SH-SY5Y (cell line): ENCODE data around the gene YAP1.

Source experiments
- GATA2 ChIP-seq: IDR thresholded peaks from 2 replicates; pipeline ENCODE4 v1.6.1; 2011; ENCODE audit warnings: mild to moderate bottlenecking, low read depth, low read length
- GATA3 ChIP-seq: IDR thresholded peaks from 2 replicates; pipeline ENCODE4 v1.6.1; 2011; ENCODE audit warnings: low read depth, mild to moderate bottlenecking, low read length, moderate library complexity

DNA sequence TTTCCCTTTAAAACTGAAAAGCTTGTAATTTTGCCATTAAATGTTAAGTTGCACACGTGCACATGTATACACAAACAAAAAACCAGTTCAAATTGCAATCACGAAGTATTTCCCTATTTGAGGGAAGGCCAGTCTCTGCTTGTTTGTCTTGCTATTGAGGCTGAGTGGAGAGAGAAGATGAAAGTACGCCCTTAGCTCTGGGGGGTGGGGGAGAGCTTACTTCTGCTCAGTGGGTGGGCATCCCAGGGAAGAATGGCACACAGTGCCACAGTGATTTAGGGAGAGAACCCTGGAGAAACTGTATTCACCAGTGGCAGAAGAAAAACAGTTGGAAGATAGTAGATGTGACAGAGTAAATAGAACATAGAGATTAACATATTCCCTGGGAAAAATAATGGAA lies 8.7 kb downstream of the YAP1 start:
- TF ChIP-seq GATA2 (no peak), GATA3 (no peak)
